Stimulated activated CD8-positive, alpha-beta memory T cell treated with anti-CD3 and anti-CD28 coated beads, Interleukin-4, amount 100 ng/mL, for 24 hours (primary cell): ENCODE data around the gene SEMA4C.

Experiments
- DNase-seq: peaks from one replicate; pipeline ENCODE4 v3.0.0-alpha.2; 2020; ENCODE audit warnings: low read depth

The SEMA4C gene

GRCh38 chr2:96819876-96820511 lies 49.9 kb downstream of the SEMA4C start:
- no peak for DNase-seq

- no peak for DNase-seq
Measured at GRCh38 chr2:96819128-96819875, 50.6 kb downstream of the SEMA4C start.

- DNase-seq = no peak
Measured at GRCh38 chr2:96817882-96818281, 52.0 kb downstream of the SEMA4C start.

GRCh38 chr2:96816836-96817702 lies 52.8 kb downstream of the SEMA4C start:
- no peak for DNase-seq

GRCh38 chr2:96816127-96816835 lies 53.6 kb downstream of the SEMA4C start, which contains the start of gene CNNM3:
TSS of gene CNNM3 (plus strand) at chr2:96816268. CDS start at chr2:96816278, 10 bp downstream.
- DNase-seq = peak; percentile 96

- DNase-seq = no peak
Measured at GRCh38 chr2:96815326-96816126, 54.4 kb downstream of the SEMA4C start.

GRCh38 chr2:96813656-96814055 lies 56.2 kb downstream of the SEMA4C start:
- DNase-seq = no peak

GRCh38 chr2:96811917-96812316 lies 58.0 kb downstream of the SEMA4C start:
- DNase-seq = no peak

GRCh38 chr2:96810783-96811192 lies 59.1 kb downstream of the SEMA4C start:
- no peak for DNase-seq

GRCh38 chr2:96809951-96810782 lies 59.7 kb downstream of the SEMA4C start:
- DNase-seq = no peak
